Measurements from ENCODE around the gene GDPGP1. TPM values are rescaled to one million over a fixed set of nuclear protein-coding genes. Genes with fewer than 3 reads are reported as not detected.

Gene GDPGP1
- total RNA-seq, 1 experiment from 2014 or later: 5.1 TPM

DNA sequence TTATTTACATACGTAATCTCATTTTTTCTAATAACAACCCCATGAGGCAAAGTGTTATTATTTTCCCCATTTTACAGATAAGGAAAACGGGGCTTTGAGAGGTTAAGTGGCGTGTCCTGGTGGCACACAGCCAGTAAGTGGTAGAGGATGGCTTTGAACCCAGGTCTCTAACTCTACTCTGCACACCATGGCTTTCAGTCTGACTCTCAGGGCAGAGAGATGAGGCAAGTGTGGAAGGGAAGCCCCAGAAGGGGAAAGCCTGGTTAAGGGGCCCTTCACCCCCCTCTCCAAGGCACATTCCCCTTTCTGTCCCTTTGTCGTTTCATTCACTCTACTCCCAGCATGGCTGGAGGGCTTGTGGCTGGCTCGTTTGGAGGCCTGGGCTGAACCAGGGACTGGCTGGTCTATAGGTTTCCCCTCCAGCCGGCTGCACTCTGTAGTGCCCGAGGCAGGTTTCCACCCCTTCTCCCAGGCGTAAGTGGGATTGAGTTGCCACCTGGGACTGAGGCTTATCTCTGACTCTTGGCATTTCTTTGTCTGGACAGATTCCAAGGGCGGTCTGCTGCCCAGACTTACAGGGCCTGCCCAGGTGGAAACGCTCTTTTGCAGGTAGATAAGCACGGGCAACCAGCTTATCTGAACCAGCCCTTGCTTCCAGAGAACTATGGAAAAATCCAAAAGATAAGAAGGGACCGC is 20.7 kb upstream of the GDPGP1 start:
- Mint-ChIP-seq H3K27ac (ENCODE audit: unreplicated experiment) (no peak overlapping the region), H3K27me3 (ENCODE audit: insufficient read depth, unreplicated experiment) (no peaks in the 10 kb centered on the region), H3K4me3 (ENCODE audit: unreplicated experiment) (no peak overlapping the region), H3K36me3 (ENCODE audit: insufficient read depth, unreplicated experiment) (no peaks in the 10 kb centered on the region), H3K4me1 (ENCODE audit: low read depth, unreplicated experiment) (no peaks in the 10 kb centered on the region), H3K9me3 (ENCODE audit: unreplicated experiment) (no peaks in the 10 kb centered on the region)
- Histone ChIP-seq H3K36me3 (ENCODE audit: control insufficient read depth, insufficient read depth, low read length) (no peaks in the 10 kb centered on the region), H3K4me1 (peaks cover 10% of the 10 kb centered on the region; the same call in 1 of the 2 replicates), H3K27me3 (replicated peaks; ENCODE audit: control insufficient read depth, insufficient read depth, low read length) (no peaks in the 10 kb centered on the region), H3K9me3 (no peaks in the 10 kb centered on the region), H3K4me3 (ENCODE audit: low read depth, low read length) (no peak overlapping the region)
- peak; percentile 23 to 46 for DNase-seq
- ChIA-PET CTCF (interaction anchor here (1.1 to 2.3 kb wide), 2 partner anchors 12 to 20 kb away, joined by 4 to 21 read pairs; partner anchors contain the start of genes CIB1, GDPGP1 and SEMA4B), POLR2A (interaction anchor here (1.9 kb wide), 1 partner anchor 12 kb away, joined by 4 read pairs; the partner anchor contains the start of gene SEMA4B)
- BruUV-seq (replicated peaks): no TSS peak
- intact Hi-C loops (cut with micrococcal nuclease; ENCODE audit: unreplicated experiment): no loop called here
- TF ChIP-seq, protein P1, sequence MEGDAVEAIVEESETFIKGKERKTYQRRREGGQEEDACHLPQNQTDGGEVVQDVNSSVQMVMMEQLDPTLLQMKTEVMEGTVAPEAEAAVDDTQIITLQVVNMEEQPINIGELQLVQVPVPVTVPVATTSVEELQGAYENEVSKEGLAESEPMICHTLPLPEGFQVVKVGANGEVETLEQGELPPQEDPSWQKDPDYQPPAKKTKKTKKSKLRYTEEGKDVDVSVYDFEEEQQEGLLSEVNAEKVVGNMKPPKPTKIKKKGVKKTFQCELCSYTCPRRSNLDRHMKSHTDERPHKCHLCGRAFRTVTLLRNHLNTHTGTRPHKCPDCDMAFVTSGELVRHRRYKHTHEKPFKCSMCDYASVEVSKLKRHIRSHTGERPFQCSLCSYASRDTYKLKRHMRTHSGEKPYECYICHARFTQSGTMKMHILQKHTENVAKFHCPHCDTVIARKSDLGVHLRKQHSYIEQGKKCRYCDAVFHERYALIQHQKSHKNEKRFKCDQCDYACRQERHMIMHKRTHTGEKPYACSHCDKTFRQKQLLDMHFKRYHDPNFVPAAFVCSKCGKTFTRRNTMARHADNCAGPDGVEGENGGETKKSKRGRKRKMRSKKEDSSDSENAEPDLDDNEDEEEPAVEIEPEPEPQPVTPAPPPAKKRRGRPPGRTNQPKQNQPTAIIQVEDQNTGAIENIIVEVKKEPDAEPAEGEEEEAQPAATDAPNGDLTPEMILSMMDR (IDR thresholded peaks at IDR 0.05; ENCODE audit: insufficient read depth in 1 of 2, low read depth in 1 of 2, low read length in 1 of 2, severe bottlenecking in 1 of 2, unreplicated experiment in 1 of 2): no peak

DNA sequence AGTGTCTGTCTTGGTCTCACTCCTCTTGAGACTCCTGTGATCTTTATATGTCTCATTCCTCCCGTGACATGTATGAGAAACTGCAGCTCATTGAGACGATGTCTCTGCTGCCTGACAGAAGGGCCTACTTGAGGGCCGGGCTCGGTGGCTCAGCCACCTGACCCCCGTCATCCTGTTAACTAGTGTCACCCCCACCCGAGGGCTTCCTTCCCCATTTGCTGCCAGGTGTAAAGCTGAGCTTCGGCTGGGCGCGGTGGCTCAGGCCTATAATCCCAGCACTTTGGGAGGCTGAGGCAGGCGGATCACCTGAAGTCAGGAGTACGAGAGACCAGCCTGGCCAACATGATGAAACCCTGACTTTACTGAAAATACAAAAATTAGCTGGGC is 20.2 kb upstream of the GDPGP1 start:
- Histone ChIP-seq H3K4me1 (peaks cover 10% of the 10 kb centered on the region; the same call in 1 of the 2 replicates), H3K4me3 (ENCODE audit: low read depth, low read length) (no peak overlapping the region), H3K36me3 (ENCODE audit: control insufficient read depth, insufficient read depth, low read length) (no peaks in the 10 kb centered on the region), H3K27me3 (replicated peaks; ENCODE audit: control insufficient read depth, insufficient read depth, low read length) (no peaks in the 10 kb centered on the region), H3K9me3 (no peaks in the 10 kb centered on the region)
- ChIA-PET CTCF (interaction anchor here (0.6 to 2.3 kb wide), 4 partner anchors 13 to 80 kb away, joined by 4 to 21 read pairs (median 6); partner anchors contain the start of genes CIB1, GDPGP1 and SEMA4B), POLR2A (interaction anchor here (1.9 kb wide), 1 partner anchor 12 kb away, joined by 4 read pairs; the partner anchor contains the start of gene SEMA4B)
- Mint-ChIP-seq H3K9me3 (ENCODE audit: unreplicated experiment) (no peaks in the 10 kb centered on the region), H3K27me3 (ENCODE audit: insufficient read depth, unreplicated experiment) (no peaks in the 10 kb centered on the region), H3K36me3 (ENCODE audit: insufficient read depth, unreplicated experiment) (no peaks in the 10 kb centered on the region), H3K4me1 (ENCODE audit: low read depth, unreplicated experiment) (no peaks in the 10 kb centered on the region), H3K4me3 (ENCODE audit: unreplicated experiment) (no peak overlapping the region), H3K27ac (ENCODE audit: unreplicated experiment) (no peak overlapping the region)
- intact Hi-C loops (cut with micrococcal nuclease; ENCODE audit: unreplicated experiment): no loop called here
- BruUV-seq (replicated peaks): no TSS peak
- TF ChIP-seq, protein P1 (IDR thresholded peaks at IDR 0.05; ENCODE audit: insufficient read depth in 1 of 2, low read depth in 1 of 2, low read length in 1 of 2, severe bottlenecking in 1 of 2, unreplicated experiment in 1 of 2): no peak
- DNase-seq: no peak

DNA sequence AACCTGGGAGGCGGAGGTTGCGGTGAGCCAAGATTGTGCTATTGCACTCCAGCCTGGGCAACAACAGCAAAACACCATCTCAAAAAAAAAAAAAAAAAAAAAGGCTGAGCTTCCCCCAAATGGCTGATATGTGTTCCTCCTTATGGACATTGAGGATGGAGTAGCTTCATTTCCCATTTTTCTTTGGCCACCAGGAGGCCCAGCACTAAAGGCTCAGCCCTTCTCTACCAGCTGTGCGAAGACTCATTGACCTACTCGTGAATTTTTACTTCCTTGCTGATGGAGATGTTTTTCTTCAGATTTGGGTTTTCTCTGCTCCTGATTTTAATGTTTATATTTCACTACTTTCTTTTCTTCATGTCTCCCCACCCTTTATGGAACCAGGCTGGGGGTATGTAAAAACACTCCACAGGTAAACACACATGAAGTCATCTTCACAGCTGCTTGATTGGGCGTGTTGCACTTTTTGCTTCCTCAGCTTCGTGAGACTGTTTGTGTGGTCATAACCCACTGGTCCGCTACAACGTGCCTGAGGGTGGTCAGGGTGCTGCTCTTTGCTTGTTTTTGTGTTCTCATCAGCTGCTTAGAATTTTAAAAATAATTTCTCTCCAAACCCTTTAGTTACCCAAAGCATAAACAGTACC is 19.3 kb upstream of the GDPGP1 start:
- no peaks in the 10 kb centered on the region for H3K9me3 Mint-ChIP-seq (ENCODE audit: unreplicated experiment)
- H3K4me3 Mint-ChIP-seq (ENCODE audit: unreplicated experiment): no peak overlapping the region
- BruUV-seq (replicated peaks): no TSS peak
- H3K9me3 ChIP-seq: no peaks in the 10 kb centered on the region
- no peak for DNase-seq
- no peaks in the 10 kb centered on the region for H3K4me1 Mint-ChIP-seq (ENCODE audit: low read depth, unreplicated experiment)
- H3K4me3 ChIP-seq (ENCODE audit: low read depth, low read length): no peak overlapping the region
- no peaks in the 10 kb centered on the region for H3K27me3 ChIP-seq (replicated peaks; ENCODE audit: control insufficient read depth, insufficient read depth, low read length)
- H3K4me1 ChIP-seq: peaks cover 10% of the 10 kb centered on the region; the same call in 1 of the 2 replicates
- ChIA-PET CTCF (interaction anchor here (0.6 to 2.3 kb wide), 11 partner anchors 11 to 356 kb away, joined by 3 to 21 read pairs (median 4); partner anchors contain the start of genes CIB1, GDPGP1 and SEMA4B), POLR2A (interaction anchor here (0.6 to 1.9 kb wide), 3 partner anchors 13 to 112 kb away, joined by 3 to 6 read pairs (median 4); partner anchors contain the start of genes IDH2 and SEMA4B)
- intact Hi-C loops (cut with micrococcal nuclease; ENCODE audit: unreplicated experiment): no loop called here
- no peaks in the 10 kb centered on the region for H3K36me3 Mint-ChIP-seq (ENCODE audit: insufficient read depth, unreplicated experiment)
- no peak overlapping the region for H3K27ac Mint-ChIP-seq (ENCODE audit: unreplicated experiment)
- no peaks in the 10 kb centered on the region for H3K36me3 ChIP-seq (ENCODE audit: control insufficient read depth, insufficient read depth, low read length)
- TF ChIP-seq, protein P1 (IDR thresholded peaks at IDR 0.05; ENCODE audit: insufficient read depth in 1 of 2, low read depth in 1 of 2, low read length in 1 of 2, severe bottlenecking in 1 of 2, unreplicated experiment in 1 of 2): peak; percentile 22 to 35
- no peaks in the 10 kb centered on the region for H3K27me3 Mint-ChIP-seq (ENCODE audit: insufficient read depth, unreplicated experiment)
